ENCODE results near the gene AGK. TPM values are rescaled to one million over a fixed set of nuclear protein-coding genes. Genes with fewer than 3 reads are reported as not detected.
"Not testable (repeated sequence)": the region's sequence is repeated elsewhere in the genome, so short reads cannot be mapped to it uniquely, and the experiment has no call there.

Gene AGK
- total RNA-seq, 2 donors from 2014 or later: 18.0 to 18.5 TPM

DNA sequence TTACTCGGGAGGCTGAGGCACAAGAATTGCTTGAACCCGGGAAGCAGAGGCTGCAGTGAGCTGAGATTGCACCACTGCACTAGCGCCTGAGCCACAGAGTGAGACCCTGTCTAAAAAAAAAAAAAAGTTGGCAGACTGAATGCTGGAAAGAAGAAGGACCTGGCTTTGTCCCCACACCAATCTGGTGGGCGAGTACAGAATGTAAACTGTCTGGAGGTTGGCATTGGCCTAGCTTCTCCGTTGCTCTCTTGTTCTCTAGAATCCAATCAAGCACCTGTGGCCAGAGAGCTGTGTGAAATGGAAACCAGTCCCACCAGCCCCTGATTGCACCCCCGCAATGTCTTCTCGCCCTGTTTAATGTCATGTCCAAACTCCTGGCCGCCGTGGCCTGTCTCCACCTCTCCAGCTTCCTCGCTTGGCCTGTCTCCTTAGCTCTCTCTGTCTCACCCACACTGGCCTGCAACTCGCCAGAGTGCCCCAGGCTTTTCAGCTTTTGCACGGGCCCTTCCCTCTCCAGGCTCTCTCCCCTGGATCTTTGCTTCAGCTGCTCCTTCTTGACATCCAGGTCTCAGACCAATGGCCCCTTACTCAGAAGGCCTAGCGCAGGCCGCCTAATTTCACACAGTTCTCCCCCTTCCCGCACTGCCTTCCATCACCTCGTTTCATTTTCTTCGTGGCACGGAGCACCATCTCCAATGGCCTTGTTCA is 670 bp upstream of the AGK start:
- no peak for ATAC-seq

DNA sequence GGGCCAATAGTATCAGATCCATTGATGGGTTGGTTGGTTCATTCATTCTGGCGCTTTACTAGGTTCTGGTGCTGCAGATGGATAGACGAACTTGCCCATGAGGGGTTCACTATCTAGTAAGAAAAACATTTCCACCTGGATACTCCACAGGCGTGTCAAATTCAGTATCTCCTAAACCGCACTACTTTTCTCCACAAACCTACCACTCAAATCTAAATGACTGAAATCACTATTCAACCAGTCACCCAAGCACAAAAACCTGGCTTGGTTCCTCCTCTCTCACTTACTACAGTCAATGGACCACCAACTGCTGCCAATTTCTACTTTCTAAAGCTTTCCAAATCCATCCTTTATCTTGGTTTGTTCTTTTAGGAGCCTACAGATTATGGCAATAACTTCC is 572 bp downstream of the AGK start:
- intact Hi-C loops (cut with DNase I, micrococcal nuclease): no loop called here
- no peak for ATAC-seq
- no peak for DNase-seq

More for the DNA sequence above, 670 bp upstream of the AGK start:
- DNase-seq: peak in 1 of 2 donors; percentile 14
- intact Hi-C loops (cut with DNase I, micrococcal nuclease): no loop called here

DNA sequence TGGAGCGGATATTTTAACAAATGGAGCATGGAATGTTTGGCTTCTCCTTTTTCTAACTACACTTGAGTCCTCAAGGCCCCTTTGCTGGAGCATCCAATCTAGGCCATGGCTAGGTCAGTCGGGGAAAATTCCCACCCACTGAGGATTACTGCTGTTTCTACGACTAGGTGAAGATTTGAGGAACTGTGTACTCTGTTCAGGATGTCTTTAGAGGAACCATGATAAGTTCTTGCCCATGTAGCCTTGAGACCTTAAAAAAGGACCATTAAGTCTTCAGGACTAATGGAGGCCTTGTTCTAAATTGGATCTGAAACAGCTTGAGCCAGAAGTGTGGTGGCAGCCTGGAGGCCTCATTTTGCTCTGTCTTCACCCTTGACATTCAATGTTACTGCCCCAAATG is 6.2 kb downstream of the AGK start:
- no peak for ATAC-seq
- no peak for DNase-seq
- intact Hi-C loops (cut with DNase I, micrococcal nuclease): no loop called here

DNA sequence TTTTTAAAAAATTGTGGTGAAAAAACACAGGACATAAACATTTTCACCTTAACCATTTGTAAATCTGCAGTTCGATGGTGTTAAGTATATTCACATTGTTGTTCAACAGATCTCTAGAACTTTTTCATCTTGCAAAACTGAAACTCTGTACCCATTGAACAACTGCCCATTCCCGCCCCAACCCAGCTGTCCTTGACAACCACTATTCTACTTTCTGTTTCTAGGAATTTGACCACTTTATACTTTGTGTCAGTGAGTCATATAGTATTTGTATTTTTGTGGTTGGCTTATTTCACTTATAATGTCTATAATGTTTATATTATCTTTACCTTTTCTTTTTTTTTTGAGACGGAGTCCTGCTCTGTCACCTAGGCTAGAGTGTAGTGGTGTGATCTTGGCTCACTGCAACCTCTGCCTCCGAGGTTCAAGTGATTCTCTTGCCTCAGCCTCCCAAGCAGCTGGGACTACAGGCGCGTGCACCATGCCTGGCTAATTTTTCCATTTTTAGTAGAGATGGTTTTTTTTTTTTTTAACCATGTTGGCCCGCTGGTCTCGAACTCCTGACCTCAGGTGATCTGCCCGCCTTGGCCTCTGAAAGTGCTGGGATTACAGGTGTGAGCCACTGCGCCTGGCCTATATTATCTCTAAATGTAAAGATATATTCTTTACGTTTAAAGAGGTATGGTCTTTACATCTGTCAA is 6.8 kb downstream of the AGK start:
- intact Hi-C loops (cut with DNase I, micrococcal nuclease); DNase-seq; ATAC-seq: not testable (repeated sequence)

DNA sequence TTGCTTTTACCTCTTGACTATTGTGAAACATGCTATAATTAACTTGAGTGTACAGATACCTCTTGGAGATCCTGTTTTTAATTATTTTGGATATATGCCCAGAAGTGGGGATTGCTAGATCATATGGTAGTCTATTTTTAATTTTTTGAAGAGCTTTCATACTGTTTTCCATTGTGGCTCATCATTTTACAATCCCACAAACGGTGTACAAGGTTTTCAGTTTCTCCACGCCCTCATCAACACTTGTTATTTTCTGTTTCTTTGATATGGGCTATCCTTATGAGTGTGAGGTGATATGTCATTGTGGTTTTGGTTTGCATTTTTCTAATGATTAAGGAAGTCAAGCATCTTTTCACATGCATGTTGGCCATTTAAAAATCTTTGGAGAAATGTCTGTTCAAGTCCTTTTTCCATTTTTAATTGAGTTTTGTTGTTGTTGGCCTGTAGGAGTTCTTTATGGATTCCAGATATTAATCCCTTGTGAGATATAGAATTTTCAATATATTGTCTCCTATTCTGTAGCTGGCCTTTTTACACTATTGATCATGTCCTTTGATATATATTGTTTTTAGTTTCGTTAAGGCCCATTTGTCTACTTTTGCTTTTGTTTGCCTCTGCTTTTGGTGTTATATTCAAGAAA is 7.5 kb downstream of the AGK start:
- ATAC-seq: no peak
- no peak for DNase-seq
- intact Hi-C loops (cut with DNase I, micrococcal nuclease): no loop called here

DNA sequence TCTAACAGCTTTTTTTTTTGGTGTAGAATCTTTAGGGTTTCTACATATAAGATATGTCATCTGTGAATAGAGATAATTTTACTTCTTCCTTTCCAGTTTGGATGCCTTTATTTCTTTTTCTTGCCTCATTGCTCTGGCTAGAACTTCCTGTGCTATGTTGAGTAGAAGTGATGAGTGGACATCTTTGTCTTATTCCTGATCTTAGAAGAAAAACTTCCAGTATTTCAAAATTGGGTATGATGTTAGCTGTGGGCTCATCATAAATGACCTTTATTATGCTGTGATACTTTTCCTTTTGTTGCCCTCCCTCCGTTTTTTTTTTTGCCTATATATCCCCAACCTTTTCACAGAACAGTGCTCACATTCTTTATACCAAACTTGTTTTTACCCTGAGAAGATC is 8.8 kb downstream of the AGK start:
- DNase-seq (no peak), ATAC-seq (no peak)
- intact Hi-C loops (cut with DNase I, micrococcal nuclease): no loop called here

DNA sequence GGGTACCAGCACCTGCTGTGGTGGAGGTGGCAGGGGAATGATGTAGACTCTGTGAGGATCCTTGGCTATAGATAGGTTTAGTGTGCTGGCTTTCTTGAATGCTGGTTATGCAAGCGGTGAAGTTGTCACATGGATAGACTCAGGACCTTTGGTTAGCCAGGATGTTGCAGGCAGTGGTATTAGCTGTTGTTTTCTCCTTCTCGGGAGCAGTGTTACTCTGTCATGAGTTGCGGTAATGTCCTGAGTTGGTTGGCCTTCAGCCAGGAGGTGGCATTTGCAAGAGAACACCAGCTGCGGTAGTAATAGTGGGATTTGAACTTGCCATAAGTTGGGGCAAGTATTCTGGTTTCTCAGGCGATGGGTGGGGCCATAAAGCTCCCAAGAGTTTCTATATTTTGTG is 10.8 kb downstream of the AGK start:
- DNase-seq (no peak), ATAC-seq (no peak)
- intact Hi-C loops (cut with DNase I, micrococcal nuclease): no loop called here

DNA sequence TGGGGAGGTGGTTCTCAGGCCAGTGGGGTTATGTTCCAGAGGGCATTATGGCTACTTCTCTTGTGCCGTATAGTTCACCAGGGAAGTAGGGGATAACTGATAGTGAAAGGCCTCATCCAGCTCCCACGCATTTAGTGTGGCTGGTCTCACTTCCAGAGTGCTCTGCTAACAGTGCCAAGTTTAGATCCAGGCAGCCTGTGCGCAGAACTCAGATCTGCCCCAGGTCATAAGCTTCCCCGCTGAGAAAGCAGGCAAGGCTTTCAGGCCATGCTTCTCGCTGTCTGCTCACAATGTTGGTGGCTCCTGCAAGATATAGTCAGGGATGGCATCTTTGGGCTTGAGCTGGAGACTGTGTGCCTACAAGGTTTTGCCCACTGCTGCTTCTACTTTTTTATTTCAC is 11.3 kb downstream of the AGK start:
- ATAC-seq: no peak
- intact Hi-C loops (cut with DNase I, micrococcal nuclease): no loop called here
- DNase-seq: no peak

DNA sequence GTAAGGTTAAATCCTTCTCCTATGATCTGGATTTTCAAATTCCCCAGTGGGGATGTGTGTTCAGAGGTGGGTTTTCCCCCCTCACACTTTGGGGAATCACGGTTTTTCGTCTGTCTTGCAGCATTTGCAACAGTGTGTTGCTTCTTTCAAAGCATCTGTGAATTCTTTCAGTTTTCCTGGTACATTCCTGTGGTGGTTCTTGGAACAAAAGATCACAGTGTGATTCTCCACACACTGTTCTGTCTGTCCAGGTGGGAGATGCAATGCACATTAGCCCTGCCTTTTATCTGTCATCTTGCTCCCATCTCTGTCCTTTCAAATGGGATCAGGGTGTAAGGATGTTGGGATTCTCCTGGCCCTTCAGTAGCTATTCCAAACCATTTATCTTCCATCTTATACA is 11.8 kb downstream of the AGK start:
- intact Hi-C loops (cut with DNase I, micrococcal nuclease): no loop called here
- ATAC-seq: no peak
- DNase-seq: no peak

DNA sequence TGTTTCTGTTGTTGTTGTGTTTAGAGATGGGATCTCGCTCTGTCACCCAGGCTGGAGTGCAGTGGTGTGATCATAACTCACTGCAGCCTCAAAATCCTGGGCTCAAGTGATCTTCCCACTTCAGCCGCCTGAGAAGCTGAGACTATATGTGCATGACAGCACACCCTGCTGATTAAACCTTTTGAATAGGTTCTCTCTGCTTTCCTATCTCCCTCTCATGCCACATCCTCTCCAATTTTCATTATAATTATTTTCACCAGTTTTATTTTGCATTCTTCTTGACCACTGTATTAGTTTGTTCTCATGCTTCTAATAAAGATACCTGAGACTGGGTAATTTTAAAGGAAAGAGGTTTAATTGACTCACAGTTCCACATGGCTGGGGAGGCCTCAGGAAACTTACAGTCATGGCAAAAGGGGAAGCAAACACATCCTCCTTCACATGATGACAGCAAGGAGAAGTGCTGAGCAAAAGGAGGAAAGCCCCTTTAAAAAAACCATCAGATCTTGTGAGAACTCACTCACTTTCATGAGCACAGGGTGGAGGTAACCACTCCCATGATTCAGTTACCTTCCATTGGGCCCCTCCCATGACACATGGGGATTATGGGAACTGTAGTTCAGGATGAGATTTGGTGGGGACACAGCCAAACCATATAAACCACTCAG is 12.9 kb downstream of the AGK start:
- intact Hi-C loops (cut with DNase I, micrococcal nuclease): no loop called here
- ATAC-seq (no peak), DNase-seq (no peak)

DNA sequence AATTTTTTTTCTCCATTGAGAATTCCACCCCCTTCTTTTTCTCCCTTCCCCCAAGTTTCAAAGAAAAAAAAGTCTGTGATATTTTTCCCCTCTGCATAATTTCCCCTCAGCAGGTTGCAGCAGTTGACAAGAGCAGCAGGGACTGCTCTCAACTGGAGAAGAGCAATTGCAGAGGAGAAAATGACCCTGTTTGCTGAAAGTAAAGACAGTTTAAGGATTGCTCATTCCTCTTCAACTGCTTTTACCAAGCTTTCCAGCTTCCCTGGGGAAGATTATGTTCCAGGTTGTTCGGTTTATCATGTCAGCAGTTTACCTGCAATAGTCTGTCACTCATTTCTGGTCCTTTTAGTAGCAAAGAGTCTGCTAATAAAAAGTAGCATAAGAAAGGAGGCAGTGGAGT is 16.2 kb downstream of the AGK start:
- intact Hi-C loops (cut with DNase I, micrococcal nuclease): no loop called here
- ATAC-seq: no peak
- DNase-seq: no peak

DNA sequence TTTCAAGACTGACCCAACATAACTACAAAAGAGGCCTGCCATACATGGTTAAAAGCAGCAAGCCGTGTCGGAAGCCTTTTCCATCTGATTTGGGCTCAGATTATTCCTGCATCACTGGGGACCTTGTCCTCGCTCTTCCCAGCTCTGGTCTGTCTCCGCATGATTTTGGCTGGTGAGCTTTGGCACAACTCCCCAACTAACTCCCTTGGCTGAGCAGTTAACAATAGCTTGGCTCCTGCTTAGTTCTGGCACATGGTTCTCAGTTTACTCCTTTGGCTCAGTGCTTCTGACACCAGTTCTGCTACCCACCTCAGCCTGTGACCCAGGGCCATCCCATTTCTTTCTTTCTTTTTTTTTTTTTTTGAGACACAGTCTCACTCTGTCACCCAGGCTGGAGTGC is 17.0 kb downstream of the AGK start:
- intact Hi-C loops (cut with DNase I, micrococcal nuclease): no loop called here
- ATAC-seq (no peak), DNase-seq (no peak)

DNA sequence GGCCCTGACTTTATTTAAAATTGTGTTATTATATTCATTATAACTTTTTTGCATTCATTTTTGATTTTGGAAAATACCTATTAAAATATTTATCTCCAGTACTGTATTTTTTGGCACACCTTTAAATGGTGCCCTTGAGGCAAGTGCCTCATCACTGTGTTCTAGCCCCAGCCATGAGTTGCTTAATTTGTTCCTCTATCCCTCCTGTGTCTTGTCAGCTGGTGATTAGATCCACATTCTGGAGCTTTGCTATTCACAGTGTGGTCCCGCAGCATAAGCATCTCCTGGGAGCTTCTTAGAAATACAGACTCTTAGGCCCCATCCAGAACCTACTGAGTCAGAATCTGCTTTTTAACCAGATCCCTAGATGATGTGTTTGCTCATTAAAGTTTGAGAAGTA is 19.8 kb downstream of the AGK start:
- no peak for DNase-seq
- intact Hi-C loops (cut with DNase I, micrococcal nuclease): no loop called here
- no peak for ATAC-seq

DNA sequence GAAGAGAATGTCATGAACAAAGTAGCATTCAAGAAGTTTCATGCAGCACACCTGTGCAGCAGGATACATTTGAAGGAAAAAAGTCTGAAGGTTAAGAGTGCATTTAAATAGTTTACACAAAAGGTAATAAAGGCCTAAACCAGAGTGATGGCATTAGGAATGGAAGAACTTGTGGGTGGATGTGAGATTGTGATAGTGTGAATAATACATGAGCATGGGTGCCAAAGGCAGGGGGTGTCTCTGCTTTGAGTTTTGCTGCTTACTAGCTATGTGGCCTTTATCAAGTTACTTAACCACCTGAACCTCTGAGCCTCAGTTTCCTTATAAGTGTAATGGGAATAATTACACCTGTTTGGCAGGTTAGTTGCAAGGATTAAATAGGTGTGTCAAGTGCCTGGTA is 21.0 kb downstream of the AGK start:
- DNase-seq: no peak
- ATAC-seq: no peak
- intact Hi-C loops (cut with DNase I, micrococcal nuclease): no loop called here

DNA sequence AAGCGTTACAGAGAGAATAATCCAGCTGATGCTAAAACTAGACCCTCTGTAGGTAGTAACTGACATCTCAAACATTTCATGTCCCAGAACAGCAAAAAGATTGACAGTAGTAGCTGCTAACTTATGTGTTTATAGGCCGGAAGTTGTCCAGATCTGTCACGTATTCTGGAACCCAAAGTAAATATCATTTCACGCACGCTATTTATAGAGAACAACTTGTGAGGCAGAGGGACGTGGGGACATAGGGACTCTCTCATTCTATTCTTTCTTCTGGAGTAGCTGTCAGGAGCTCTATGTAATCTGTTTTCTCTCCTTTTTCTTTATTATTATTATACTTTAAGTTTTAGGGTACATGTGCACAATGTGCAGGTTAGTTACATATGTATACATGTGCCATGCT is 22.3 kb downstream of the AGK start:
- ATAC-seq: no peak
- DNase-seq: no peak
- intact Hi-C loops (cut with DNase I, micrococcal nuclease): no loop called here

DNA sequence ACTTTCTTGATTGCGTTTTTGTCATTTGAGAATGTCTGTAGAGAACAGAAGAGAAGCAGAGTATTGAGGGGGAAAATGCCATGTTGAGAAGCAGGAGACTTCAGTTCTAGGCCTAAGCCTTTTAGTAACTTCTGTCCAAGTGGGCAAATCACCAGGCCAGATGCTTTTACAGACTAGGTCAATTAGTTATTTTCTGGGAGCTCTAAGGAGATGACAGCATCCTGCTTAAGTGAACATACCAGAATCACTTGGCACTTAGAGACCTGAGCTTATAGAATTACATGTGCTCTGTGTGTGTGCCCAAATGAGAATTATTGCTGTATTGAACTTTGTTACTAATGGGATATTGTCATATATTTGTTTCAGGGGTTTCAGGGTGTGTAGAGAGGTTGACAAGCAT is 24.0 kb downstream of the AGK start:
- ATAC-seq: no peak
- intact Hi-C loops (cut with DNase I, micrococcal nuclease): no loop called here
- no peak for DNase-seq

DNA sequence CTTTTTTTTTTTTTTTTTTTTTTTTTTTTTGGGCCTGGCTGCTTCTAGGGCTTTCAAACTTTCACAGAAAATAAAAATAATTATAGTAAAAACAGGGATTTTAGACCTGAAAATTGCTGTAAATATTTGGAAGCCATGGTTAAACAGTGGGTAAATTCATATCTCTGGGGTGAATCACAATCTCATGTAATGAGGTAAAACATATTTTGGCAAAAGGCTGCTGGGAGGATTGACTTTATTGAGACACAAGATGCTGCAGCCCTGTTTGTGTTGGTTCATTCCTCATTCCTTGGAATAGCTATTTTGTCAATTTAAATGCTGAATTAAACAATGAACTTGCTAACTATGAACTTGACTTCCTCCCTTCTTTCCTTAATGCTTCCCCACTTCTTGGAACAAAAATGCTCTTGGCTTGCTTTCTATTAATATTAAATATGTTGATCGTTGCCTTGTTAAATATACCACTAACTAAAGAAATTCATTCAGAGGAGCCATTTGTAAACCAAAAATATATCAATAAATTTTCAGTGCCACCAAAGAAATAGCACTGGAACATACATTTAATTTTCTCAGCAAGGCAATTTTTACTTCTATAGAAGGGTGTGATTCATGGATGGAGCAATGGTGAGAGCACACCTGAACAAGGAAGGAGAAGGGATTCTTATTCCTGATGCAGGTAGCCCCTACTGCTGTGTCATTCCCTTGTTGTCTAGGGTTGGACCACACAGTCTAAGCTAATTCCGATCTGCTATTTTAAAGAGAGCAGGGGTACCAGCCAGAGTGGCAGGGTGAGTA is 24.6 kb downstream of the AGK start:
- intact Hi-C loops (cut with DNase I, micrococcal nuclease): no loop called here
- DNase-seq: no peak
- no peak for ATAC-seq

DNA sequence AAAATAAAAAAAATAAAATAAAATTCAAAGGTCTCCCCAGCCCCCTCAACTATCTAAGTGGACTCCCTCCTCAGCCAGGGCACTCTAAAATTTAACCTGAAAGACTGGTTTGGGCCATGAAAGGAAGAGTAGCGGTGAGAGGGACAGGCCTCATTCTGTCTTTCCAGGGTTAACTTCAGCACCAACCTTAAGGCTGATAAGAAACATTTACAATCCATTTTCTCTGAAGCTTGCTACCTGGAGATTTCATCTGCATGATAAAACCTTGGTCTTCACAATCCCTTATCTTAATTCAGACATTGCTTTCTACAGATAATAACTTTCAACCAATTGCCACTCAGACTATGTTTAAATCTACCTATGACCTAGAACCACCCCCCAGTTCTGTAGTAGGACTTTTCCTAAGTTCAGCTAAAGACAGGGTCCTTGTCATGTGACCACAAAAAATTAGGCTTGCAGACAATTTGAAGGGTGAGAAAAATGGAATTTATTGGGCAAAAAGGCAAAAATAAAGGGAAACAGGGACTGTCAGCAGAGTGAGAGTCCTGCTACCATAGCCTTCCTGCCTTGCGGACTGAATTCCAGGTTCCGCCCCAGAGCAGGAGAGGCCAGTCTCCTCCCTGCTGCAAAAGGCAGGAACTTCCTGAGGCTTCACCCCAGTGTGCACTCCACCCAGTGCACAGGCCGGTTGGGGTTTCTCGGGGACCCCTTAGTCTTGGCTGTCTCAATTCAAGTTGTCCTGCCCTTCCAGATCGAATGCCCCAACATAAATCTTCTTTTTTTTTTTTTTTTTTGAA is 26.0 kb downstream of the AGK start:
- intact Hi-C loops (cut with DNase I, micrococcal nuclease): no loop called here
- ATAC-seq (no peak), DNase-seq (no peak)
